Activated T-cell treated with anti-CD3 and anti-CD28 coated beads, Interleukin-2, amount 50 U/mL, for 24 hours (primary cell): ENCODE measurements around the gene FAM136A.
A peak's percentile ranks its signal among the peaks of the same experiment; 100 is the strongest.

Source experiments
- DNase-seq: peaks from one replicate; pipeline ENCODE4 v3.0.0-alpha.2; 2020
- H3K27ac Mint-ChIP-seq: 2 replicates; pipeline ENCODE4 v1.8.0; 2020; ENCODE audit warnings: mild to moderate bottlenecking, mixed read lengths
- H3K27me3 Mint-ChIP-seq: 2 replicates; pipeline ENCODE4 v1.8.0; 2020; ENCODE audit warnings: mixed read lengths
- H3K36me3 Mint-ChIP-seq: 2 replicates; pipeline ENCODE4 v1.8.0; 2020; ENCODE audit warnings: low read depth, mixed read lengths
- H3K4me1 Mint-ChIP-seq: 2 replicates; pipeline ENCODE4 v1.8.0; 2020; ENCODE audit warnings: low read depth, mixed read lengths
- H3K4me3 Mint-ChIP-seq: 2 replicates; pipeline ENCODE4 v1.8.0; 2020; ENCODE audit warnings: mild to moderate bottlenecking, moderate library complexity, mixed read lengths
- H3K9me3 Mint-ChIP-seq: 2 replicates; pipeline ENCODE4 v1.8.0; 2020; ENCODE audit warnings: mixed read lengths

FAM136A gene

GRCh38 chr2:70301344-70302194 is at the start of gene FAM136A:
Gene FAM136A (minus strand): TSS chr2:70302067. CDS start chr2:70302011, 56 bp downstream.
- Mint-ChIP-seq H3K27ac (peak within 1 kb of the TSS; percentile 95), H3K36me3 (peaks cover 46% of the 10 kb centered on the region), H3K9me3 (no peaks in the 10 kb centered on the region), H3K4me3 (peak within 1 kb of the TSS; percentile 94), H3K4me1 (peaks cover 43% of the 10 kb centered on the region), H3K27me3 (no peaks in the 10 kb centered on the region)
- peak; percentile 93 for DNase-seq

GRCh38 chr2:70349921-70350685 is 48.2 kb upstream of the FAM136A start:
- DNase-seq = no peak
- H3K4me1 Mint-ChIP-seq = no peaks in the 10 kb centered on the region
- no peak overlapping the region for H3K27ac Mint-ChIP-seq
- H3K9me3 Mint-ChIP-seq = no peaks in the 10 kb centered on the region
- no peaks in the 10 kb centered on the region for H3K36me3 Mint-ChIP-seq
- H3K4me3 Mint-ChIP-seq = no peak overlapping the region
- peaks cover 9% of the 10 kb centered on the region for H3K27me3 Mint-ChIP-seq

- H3K27ac Mint-ChIP-seq = no peak overlapping the region
- H3K27me3 Mint-ChIP-seq = peaks cover 9% of the 10 kb centered on the region
- H3K9me3 Mint-ChIP-seq = no peaks in the 10 kb centered on the region
- no peak for DNase-seq
- no peak overlapping the region for H3K4me3 Mint-ChIP-seq
- no peaks in the 10 kb centered on the region for H3K36me3 Mint-ChIP-seq
- H3K4me1 Mint-ChIP-seq = no peaks in the 10 kb centered on the region
Observed at GRCh38 chr2:70347831-70348230, 46.0 kb upstream of the FAM136A start.

- H3K36me3 Mint-ChIP-seq = no peaks in the 10 kb centered on the region
- peaks cover 3% of the 10 kb centered on the region for H3K27me3 Mint-ChIP-seq
- H3K27ac Mint-ChIP-seq = no peak overlapping the region
- no peak for DNase-seq
- H3K4me1 Mint-ChIP-seq = peaks cover 2% of the 10 kb centered on the region
- H3K4me3 Mint-ChIP-seq = no peak overlapping the region
- H3K9me3 Mint-ChIP-seq = no peaks in the 10 kb centered on the region
Observed at GRCh38 chr2:70344195-70344594, 42.3 kb upstream of the FAM136A start.

GRCh38 chr2:70341477-70341765 is 39.6 kb upstream of the FAM136A start:
- peaks cover 2% of the 10 kb centered on the region for H3K4me1 Mint-ChIP-seq
- no peaks in the 10 kb centered on the region for H3K27me3 Mint-ChIP-seq
- H3K9me3 Mint-ChIP-seq = no peaks in the 10 kb centered on the region
- H3K27ac Mint-ChIP-seq = no peak overlapping the region
- no peak overlapping the region for H3K4me3 Mint-ChIP-seq
- no peaks in the 10 kb centered on the region for H3K36me3 Mint-ChIP-seq
- DNase-seq = no peak

- Mint-ChIP-seq H3K4me3 (no peak overlapping the region), H3K36me3 (no peaks in the 10 kb centered on the region), H3K27ac (no peak overlapping the region), H3K9me3 (no peaks in the 10 kb centered on the region), H3K27me3 (no peaks in the 10 kb centered on the region), H3K4me1 (peaks cover 2% of the 10 kb centered on the region)
- DNase-seq = peak; percentile 35
Observed at GRCh38 chr2:70340761-70341476, 39.1 kb upstream of the FAM136A start.

- Mint-ChIP-seq H3K36me3 (no peaks in the 10 kb centered on the region), H3K9me3 (no peaks in the 10 kb centered on the region), H3K4me1 (peaks cover 2% of the 10 kb centered on the region), H3K4me3 (no peak overlapping the region), H3K27ac (no peak overlapping the region), H3K27me3 (no peaks in the 10 kb centered on the region)
- no peak for DNase-seq
Observed at GRCh38 chr2:70340075-70340474, 38.2 kb upstream of the FAM136A start.

- no peak overlapping the region for H3K4me3 Mint-ChIP-seq
- DNase-seq = no peak
Observed at GRCh38 chr2:70336552-70336951, 34.7 kb upstream of the FAM136A start.

GRCh38 chr2:70331012-70331411 is 29.1 kb upstream of the FAM136A start:
- H3K27ac Mint-ChIP-seq = no peak overlapping the region
- no peak overlapping the region for H3K4me3 Mint-ChIP-seq
- no peaks in the 10 kb centered on the region for H3K27me3 Mint-ChIP-seq
- DNase-seq = no peak
- H3K9me3 Mint-ChIP-seq = no peaks in the 10 kb centered on the region
- H3K4me1 Mint-ChIP-seq = no peaks in the 10 kb centered on the region
- no peaks in the 10 kb centered on the region for H3K36me3 Mint-ChIP-seq

More at GRCh38 chr2:70336552-70336951, 34.7 kb upstream of the FAM136A start:
- H3K27me3 Mint-ChIP-seq = no peaks in the 10 kb centered on the region
- H3K36me3 Mint-ChIP-seq = no peaks in the 10 kb centered on the region
- no peak overlapping the region for H3K27ac Mint-ChIP-seq
- no peaks in the 10 kb centered on the region for H3K9me3 Mint-ChIP-seq
- peaks cover 2% of the 10 kb centered on the region for H3K4me1 Mint-ChIP-seq

- Mint-ChIP-seq H3K27me3 (no peaks in the 10 kb centered on the region), H3K4me1 (no peaks in the 10 kb centered on the region), H3K4me3 (no peak overlapping the region), H3K27ac (no peak overlapping the region), H3K36me3 (no peaks in the 10 kb centered on the region), H3K9me3 (no peaks in the 10 kb centered on the region)
- DNase-seq = no peak
Observed at GRCh38 chr2:70330476-70330875, 28.6 kb upstream of the FAM136A start.

- no peak overlapping the region for H3K4me3 Mint-ChIP-seq
- no peaks in the 10 kb centered on the region for H3K9me3 Mint-ChIP-seq
- H3K27ac Mint-ChIP-seq = no peak overlapping the region
- H3K36me3 Mint-ChIP-seq = no peaks in the 10 kb centered on the region
- H3K27me3 Mint-ChIP-seq = no peaks in the 10 kb centered on the region
- no peaks in the 10 kb centered on the region for H3K4me1 Mint-ChIP-seq
- DNase-seq = no peak
Observed at GRCh38 chr2:70328921-70329561, 27.2 kb upstream of the FAM136A start.

- no peak overlapping the region for H3K27ac Mint-ChIP-seq
- DNase-seq = no peak
- H3K27me3 Mint-ChIP-seq = peaks cover 4% of the 10 kb centered on the region
- H3K9me3 Mint-ChIP-seq = no peaks in the 10 kb centered on the region
- no peak overlapping the region for H3K4me3 Mint-ChIP-seq
- H3K4me1 Mint-ChIP-seq = peaks cover 5% of the 10 kb centered on the region
- H3K36me3 Mint-ChIP-seq = no peaks in the 10 kb centered on the region
Observed at GRCh38 chr2:70325875-70326274, 24.0 kb upstream of the FAM136A start.

GRCh38 chr2:70322518-70322917 is 20.7 kb upstream of the FAM136A start:
- no peaks in the 10 kb centered on the region for H3K36me3 Mint-ChIP-seq
- H3K4me3 Mint-ChIP-seq = no peak overlapping the region
- peaks cover 5% of the 10 kb centered on the region for H3K4me1 Mint-ChIP-seq
- H3K27ac Mint-ChIP-seq = no peak overlapping the region
- H3K27me3 Mint-ChIP-seq = peaks cover 4% of the 10 kb centered on the region
- H3K9me3 Mint-ChIP-seq = no peaks in the 10 kb centered on the region
- DNase-seq = no peak

- peaks cover 4% of the 10 kb centered on the region for H3K27me3 Mint-ChIP-seq
- no peak overlapping the region for H3K4me3 Mint-ChIP-seq
- no peak for DNase-seq
- H3K27ac Mint-ChIP-seq = no peak overlapping the region
- H3K4me1 Mint-ChIP-seq = peaks cover 8% of the 10 kb centered on the region
- H3K9me3 Mint-ChIP-seq = no peaks in the 10 kb centered on the region
- no peaks in the 10 kb centered on the region for H3K36me3 Mint-ChIP-seq
Observed at GRCh38 chr2:70321370-70321769, 19.5 kb upstream of the FAM136A start.
